ENCODE measurements around the gene ZCCHC18. TPM values are rescaled to one million over a fixed set of nuclear protein-coding genes. Genes with fewer than 3 reads are reported as not detected.
A peak's percentile ranks its signal among the peaks of the same experiment; 100 is the strongest.

Gene ZCCHC18
- total RNA-seq, 2 donors from 2014 or later: 2.3 TPM

DNA sequence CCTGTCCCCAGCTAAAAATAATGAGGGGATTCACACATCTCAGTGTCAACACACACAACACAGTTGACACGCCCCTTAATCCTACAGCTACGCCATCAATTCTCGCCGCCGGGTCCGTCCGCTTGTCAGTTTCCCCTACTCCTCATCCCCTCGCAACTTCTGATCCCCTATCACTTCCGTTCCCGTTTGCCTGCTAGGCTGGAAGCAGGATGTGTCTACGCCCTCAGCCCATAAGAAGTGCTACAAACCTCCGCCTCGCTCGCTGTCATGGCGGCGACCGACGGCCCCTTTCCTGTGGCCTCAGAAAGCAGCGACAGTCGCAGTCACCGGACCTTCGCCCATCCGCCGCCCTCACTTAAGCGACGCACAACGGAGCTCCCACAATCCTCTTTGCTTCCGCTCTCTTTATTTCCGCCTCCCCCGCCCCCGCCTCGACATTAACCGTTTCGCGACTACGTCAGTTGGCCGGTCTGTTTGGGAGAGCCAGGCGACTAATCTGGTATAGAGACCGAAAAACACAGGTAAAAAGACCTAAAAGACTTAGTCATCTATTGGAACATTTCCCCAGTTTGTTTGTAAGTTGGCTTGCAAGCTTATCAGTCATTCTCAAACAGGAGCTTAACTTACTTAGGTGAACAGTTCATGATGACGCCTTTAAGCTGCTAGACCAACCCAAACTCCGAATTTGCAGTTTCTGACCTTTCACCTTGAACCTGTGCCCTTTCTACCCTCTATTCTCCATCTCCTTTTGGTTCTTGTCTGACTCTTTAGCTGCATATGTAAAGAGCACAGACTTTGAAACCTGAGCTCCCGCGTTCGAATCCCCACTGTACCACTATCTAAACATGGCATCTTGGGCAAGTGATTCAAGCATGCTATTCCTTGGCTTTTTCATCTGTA, 44.6 kb downstream of the ZCCHC18 start, which contains the start of gene SLC25A53:
SLC25A53 (minus strand) TSS at position 380 of the 900 bp plus-strand sequence. CDS start 51,752 bp downstream, outside the sequence.
- peak within 1 kb of the TSS; percentile 92 for H3K4me3 ChIP-seq (ENCODE audit: low read length)
- WGBS, 2 experiments (ENCODE audit: insufficient coverage in 1 of 2, insufficient read length in 1 of 2): 0 to 1% methylated on average over 1 to 44 of the region's 44 CpGs
- TF ChIP-seq, protein P1, sequence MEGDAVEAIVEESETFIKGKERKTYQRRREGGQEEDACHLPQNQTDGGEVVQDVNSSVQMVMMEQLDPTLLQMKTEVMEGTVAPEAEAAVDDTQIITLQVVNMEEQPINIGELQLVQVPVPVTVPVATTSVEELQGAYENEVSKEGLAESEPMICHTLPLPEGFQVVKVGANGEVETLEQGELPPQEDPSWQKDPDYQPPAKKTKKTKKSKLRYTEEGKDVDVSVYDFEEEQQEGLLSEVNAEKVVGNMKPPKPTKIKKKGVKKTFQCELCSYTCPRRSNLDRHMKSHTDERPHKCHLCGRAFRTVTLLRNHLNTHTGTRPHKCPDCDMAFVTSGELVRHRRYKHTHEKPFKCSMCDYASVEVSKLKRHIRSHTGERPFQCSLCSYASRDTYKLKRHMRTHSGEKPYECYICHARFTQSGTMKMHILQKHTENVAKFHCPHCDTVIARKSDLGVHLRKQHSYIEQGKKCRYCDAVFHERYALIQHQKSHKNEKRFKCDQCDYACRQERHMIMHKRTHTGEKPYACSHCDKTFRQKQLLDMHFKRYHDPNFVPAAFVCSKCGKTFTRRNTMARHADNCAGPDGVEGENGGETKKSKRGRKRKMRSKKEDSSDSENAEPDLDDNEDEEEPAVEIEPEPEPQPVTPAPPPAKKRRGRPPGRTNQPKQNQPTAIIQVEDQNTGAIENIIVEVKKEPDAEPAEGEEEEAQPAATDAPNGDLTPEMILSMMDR (conservative IDR thresholded peaks at IDR 0.05): no peak

More for the DNA sequence above, 44.6 kb downstream of the ZCCHC18 start, which contains the start of gene SLC25A53:
- Mint-ChIP-seq H3K4me1 (no peaks in the 10 kb centered on the region), H3K36me3 (ENCODE audit: low read depth) (no peaks in the 10 kb centered on the region), H3K9me3 (peaks cover 48% of the 10 kb centered on the region), H3K27ac (peak within 1 kb of the TSS; percentile 99), H3K27me3 (ENCODE audit: insufficient read depth) (no peaks in the 10 kb centered on the region), H3K4me3 (peak within 1 kb of the TSS; percentile 81)
- Histone ChIP-seq H3K9me3 (ENCODE audit: control insufficient read depth, low read length) (no peaks in the 10 kb centered on the region), H3K27me3 (ENCODE audit: control insufficient read depth, insufficient read depth, low read length, poor library complexity, severe bottlenecking) (no peaks in the 10 kb centered on the region), H3K36me3 (ENCODE audit: control insufficient read depth, insufficient read depth, low read length) (no peaks in the 10 kb centered on the region), H3K27ac (ENCODE audit: low read depth, low read length) (peak within 1 kb of the TSS; percentile 80), H3K9ac (ENCODE audit: extremely low read depth, low read length, poor library complexity, severe bottlenecking) (peak within 1 kb of the TSS; percentile 62), H3K4me1 (ENCODE audit: control insufficient read depth, insufficient read depth, low read length) (peaks cover 4% of the 10 kb centered on the region)
- DNase-seq: peak; percentile 91

Other genes starting within 250 kb of the ZCCHC18 start
- gene TMSB15B, start 149.9 kb upstream of the ZCCHC18 start, total RNA-seq: 10 to 100 TPM; 19.3 to 21.0 TPM
- gene H2BW1, start 98.8 kb upstream of the ZCCHC18 start, total RNA-seq: not detected
- not detected for gene H2BW2, start 72.6 kb upstream of the ZCCHC18 start, total RNA-seq
- gene TMSB15C, start 36.3 kb upstream of the ZCCHC18 start, total RNA-seq: 1 to 10 TPM; 7.1 to 8.4 TPM
- gene SLC25A53, start 44.5 kb downstream of the ZCCHC18 start, total RNA-seq: 1 to 10 TPM; 2.0 to 4.4 TPM
- 10 to 100 TPM; 18.5 to 22.0 TPM for gene FAM199X, start 53.9 kb downstream of the ZCCHC18 start, total RNA-seq
- not detected for gene ESX1, start 142.4 kb downstream of the ZCCHC18 start, total RNA-seq

Measured in endodermal cell (in vitro differentiated cells).